Measurements from ENCODE around the gene KRT34.
"Not testable (repeated sequence)": the region's sequence is repeated elsewhere in the genome, so short reads cannot be mapped to it uniquely, and the experiment has no call there.

DNA sequence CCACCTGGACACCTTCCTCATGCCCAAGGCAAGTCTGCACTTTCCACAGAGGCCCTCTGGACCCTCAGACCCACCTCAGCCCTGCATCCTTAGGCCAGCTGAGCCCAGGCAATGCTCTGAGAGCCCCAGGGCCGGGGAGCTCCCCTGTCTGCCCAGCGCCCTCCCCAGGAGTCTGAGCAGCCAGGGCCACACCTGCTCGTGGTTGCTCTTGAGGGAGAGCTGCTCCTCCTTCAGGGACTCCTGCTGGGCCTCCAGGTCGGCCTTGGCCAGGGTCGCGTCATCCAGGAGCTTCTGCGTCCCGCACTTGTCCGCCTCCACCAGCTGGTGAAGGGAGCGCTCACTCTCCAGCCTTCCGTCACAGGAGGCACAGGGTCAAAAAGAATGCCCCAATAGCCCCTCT is 40.5 kb upstream of the KRT34 start:
- TF ChIP-seq, protein P1, sequence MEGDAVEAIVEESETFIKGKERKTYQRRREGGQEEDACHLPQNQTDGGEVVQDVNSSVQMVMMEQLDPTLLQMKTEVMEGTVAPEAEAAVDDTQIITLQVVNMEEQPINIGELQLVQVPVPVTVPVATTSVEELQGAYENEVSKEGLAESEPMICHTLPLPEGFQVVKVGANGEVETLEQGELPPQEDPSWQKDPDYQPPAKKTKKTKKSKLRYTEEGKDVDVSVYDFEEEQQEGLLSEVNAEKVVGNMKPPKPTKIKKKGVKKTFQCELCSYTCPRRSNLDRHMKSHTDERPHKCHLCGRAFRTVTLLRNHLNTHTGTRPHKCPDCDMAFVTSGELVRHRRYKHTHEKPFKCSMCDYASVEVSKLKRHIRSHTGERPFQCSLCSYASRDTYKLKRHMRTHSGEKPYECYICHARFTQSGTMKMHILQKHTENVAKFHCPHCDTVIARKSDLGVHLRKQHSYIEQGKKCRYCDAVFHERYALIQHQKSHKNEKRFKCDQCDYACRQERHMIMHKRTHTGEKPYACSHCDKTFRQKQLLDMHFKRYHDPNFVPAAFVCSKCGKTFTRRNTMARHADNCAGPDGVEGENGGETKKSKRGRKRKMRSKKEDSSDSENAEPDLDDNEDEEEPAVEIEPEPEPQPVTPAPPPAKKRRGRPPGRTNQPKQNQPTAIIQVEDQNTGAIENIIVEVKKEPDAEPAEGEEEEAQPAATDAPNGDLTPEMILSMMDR (conservative IDR thresholded peaks at IDR 0.05; ENCODE audit: low read depth in 2 of 2) = not testable (repeated sequence)
- not testable (repeated sequence) for TF ChIP-seq POLR2AphosphoS5 (IDR thresholded peaks at IDR 0.05; ENCODE audit: low read depth); NANOG (IDR thresholded peaks at IDR 0.05; ENCODE audit: borderline replicate concordance); EZH2 (IDR thresholded peaks at IDR 0.05; ENCODE audit: low read depth, unreplicated experiment); EZH2phosphoT487 (IDR thresholded peaks at IDR 0.05; ENCODE audit: unreplicated experiment)
- TF ChIP-seq, protein P2, sequence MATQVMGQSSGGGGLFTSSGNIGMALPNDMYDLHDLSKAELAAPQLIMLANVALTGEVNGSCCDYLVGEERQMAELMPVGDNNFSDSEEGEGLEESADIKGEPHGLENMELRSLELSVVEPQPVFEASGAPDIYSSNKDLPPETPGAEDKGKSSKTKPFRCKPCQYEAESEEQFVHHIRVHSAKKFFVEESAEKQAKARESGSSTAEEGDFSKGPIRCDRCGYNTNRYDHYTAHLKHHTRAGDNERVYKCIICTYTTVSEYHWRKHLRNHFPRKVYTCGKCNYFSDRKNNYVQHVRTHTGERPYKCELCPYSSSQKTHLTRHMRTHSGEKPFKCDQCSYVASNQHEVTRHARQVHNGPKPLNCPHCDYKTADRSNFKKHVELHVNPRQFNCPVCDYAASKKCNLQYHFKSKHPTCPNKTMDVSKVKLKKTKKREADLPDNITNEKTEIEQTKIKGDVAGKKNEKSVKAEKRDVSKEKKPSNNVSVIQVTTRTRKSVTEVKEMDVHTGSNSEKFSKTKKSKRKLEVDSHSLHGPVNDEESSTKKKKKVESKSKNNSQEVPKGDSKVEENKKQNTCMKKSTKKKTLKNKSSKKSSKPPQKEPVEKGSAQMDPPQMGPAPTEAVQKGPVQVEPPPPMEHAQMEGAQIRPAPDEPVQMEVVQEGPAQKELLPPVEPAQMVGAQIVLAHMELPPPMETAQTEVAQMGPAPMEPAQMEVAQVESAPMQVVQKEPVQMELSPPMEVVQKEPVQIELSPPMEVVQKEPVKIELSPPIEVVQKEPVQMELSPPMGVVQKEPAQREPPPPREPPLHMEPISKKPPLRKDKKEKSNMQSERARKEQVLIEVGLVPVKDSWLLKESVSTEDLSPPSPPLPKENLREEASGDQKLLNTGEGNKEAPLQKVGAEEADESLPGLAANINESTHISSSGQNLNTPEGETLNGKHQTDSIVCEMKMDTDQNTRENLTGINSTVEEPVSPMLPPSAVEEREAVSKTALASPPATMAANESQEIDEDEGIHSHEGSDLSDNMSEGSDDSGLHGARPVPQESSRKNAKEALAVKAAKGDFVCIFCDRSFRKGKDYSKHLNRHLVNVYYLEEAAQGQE (IDR thresholded peaks at IDR 0.05; ENCODE audit: unreplicated experiment) = not testable (repeated sequence)
